Common myeloid progenitor, CD34-positive (primary cell): ENCODE data around the gene SBF2.
"Not testable (repeated sequence)": the region's sequence is repeated elsewhere in the genome, so short reads cannot be mapped to it uniquely, and the experiment has no call there.

Source experiments
- CTCF ChIA-PET: fragments of 350-600 bp; sonication (Branson Sonifier 250); formaldehyde crosslinking; loops from one replicate; lab custom pipeline; 2021; ENCODE audit warnings: antibody characterized with exemption; lab: Charles Lee
- POLR2A ChIA-PET: fragments of 350-600 bp; sonication (Branson Sonifier 250); formaldehyde crosslinking; loops from one replicate; lab custom pipeline; 2021; ENCODE audit warnings: antibody characterized with exemption; lab: Charles Lee
- DNase-seq, 3 donors: peaks; one replicate each; pipeline versions ENCODE4 v3.0.0 to v3.0.0-alpha.2; 2013
- H3K27ac ChIP-seq, 2 experiments: 1 replicate in 1 of 2; 2 replicates in 1 of 2; pipeline ENCODE4 v1.7.0; 2013; ENCODE audit warnings: inconsistent platforms in 2 of 2, low read length in 2 of 2, mild to moderate bottlenecking in 2 of 2, low read depth in 1 of 2, moderate library complexity in 1 of 2; ENCODE audit not compliant: severe bottlenecking in 2 of 2, insufficient read depth in 1 of 2, poor library complexity in 1 of 2
- H3K27me3 ChIP-seq, 5 experiments: replicated peaks in 2 of 5; 1 replicate in 3 of 5; 2 replicates in 2 of 5; pipeline versions ENCODE4 v1.6.1 to v1.7.0; 2013; ENCODE audit warnings: low read length in 4 of 5, mild to moderate bottlenecking in 2 of 5, moderate library complexity in 2 of 5, inconsistent platforms in 1 of 5; ENCODE audit not compliant: insufficient read depth in 5 of 5, control insufficient read depth in 4 of 5
- H3K36me3 ChIP-seq, 4 experiments: 1 replicate in 2 of 4; 2 replicates in 2 of 4; pipeline versions ENCODE4 v1.6.1 to v1.7.0; 2013; ENCODE audit warnings: low read length in 3 of 4, control low read depth in 1 of 4, mild to moderate bottlenecking in 1 of 4; ENCODE audit not compliant: control insufficient read depth in 4 of 4, insufficient read depth in 4 of 4
- H3K4me1 ChIP-seq, 4 experiments: 1 replicate in 3 of 4; 2 replicates in 1 of 4; pipeline versions ENCODE4 v1.6.1 to v1.7.1; 2013; ENCODE audit warnings: low read length in 3 of 4, mild to moderate bottlenecking in 3 of 4, control low read depth in 1 of 4, inconsistent platforms in 1 of 4, moderate library complexity in 1 of 4; ENCODE audit not compliant: control insufficient read depth in 4 of 4, insufficient read depth in 4 of 4; ENCODE audit errors: control extremely low read depth in 1 of 4
- H3K4me3 ChIP-seq, 7 experiments: 1 replicate in 4 of 7; 2 replicates in 3 of 7; pipeline versions ENCODE4 v1.5.1 to v1.7.0; 2013; ENCODE audit warnings: mild to moderate bottlenecking in 7 of 7, low read length in 6 of 7, moderate library complexity in 6 of 7, inconsistent platforms in 2 of 7, low read depth in 2 of 7, control low read depth in 1 of 7; ENCODE audit not compliant: insufficient read depth in 4 of 7, control insufficient read depth in 1 of 7; ENCODE audit errors: extremely low read depth in 1 of 7
- H3K9me3 ChIP-seq, 5 experiments: 1 replicate in 4 of 5; 2 replicates in 1 of 5; pipeline versions ENCODE4 v1.6.1 to v1.7.1; 2013; ENCODE audit warnings: low read length in 4 of 5, mild to moderate bottlenecking in 2 of 5, inconsistent platforms in 1 of 5, low read depth in 1 of 5, moderate library complexity in 1 of 5; ENCODE audit not compliant: control insufficient read depth in 4 of 5, insufficient read depth in 2 of 5; ENCODE audit errors: control extremely low read depth in 1 of 5
- WGBS: methylation state at CpG from one replicate; pipeline ENCODE4 v1.1.5; 2013; ENCODE audit not compliant: insufficient coverage; 5-methylcytosine and 5-hydroxymethylcytosine counted together

SBF2 gene

GRCh38 chr11:9743512-9743911 lies 550.5 kb downstream of the SBF2 start:
- Histone ChIP-seq H3K4me1 (peaks cover 14 to 57% (median 31%) of the 10 kb centered on the region in 4 experiments), H3K36me3 (peaks cover 6 to 62% (median 17%) of the 10 kb centered on the region in 4 experiments)
- CTCF ChIA-PET = interaction anchor here (8.0 kb wide), 1 partner anchor 131 kb away, joined by 80 read pairs; no protein-coding TSS in a partner anchor
- POLR2A ChIA-PET, DNase-seq, H3K9me3 ChIP-seq, H3K27ac ChIP-seq, H3K4me3 ChIP-seq, H3K27me3 ChIP-seq: not testable (repeated sequence)
- WGBS = no CpG with 5 or more reads among the region's 3 CpGs

GRCh38 chr11:9741260-9741659 lies 552.8 kb downstream of the SBF2 start:
- no peak overlapping the region for H3K27ac ChIP-seq
- no peaks in the 10 kb centered on the region for H3K27me3 ChIP-seq
- H3K9me3 ChIP-seq = no peaks in the 10 kb centered on the region
- peaks cover 14 to 54% (median 29%) of the 10 kb centered on the region in 4 experiments for H3K4me1 ChIP-seq
- H3K36me3 ChIP-seq = peaks cover 12 to 58% (median 25%) of the 10 kb centered on the region in 4 experiments
- DNase-seq = no peak
- H3K4me3 ChIP-seq = no peak overlapping the region
- CTCF ChIA-PET = interaction anchor here (1.6 kb wide), 1 partner anchor 55 kb away, joined by 3 read pairs; no protein-coding TSS in a partner anchor
- WGBS = 100% methylated on average over 2 of the region's 6 CpGs
- POLR2A ChIA-PET = no interaction called here

GRCh38 chr11:9740202-9740883 lies 553.7 kb downstream of the SBF2 start:
- no peak for DNase-seq
- CTCF ChIA-PET = interaction anchor here (0.7 to 2.0 kb wide), 5 partner anchors 8 to 54 kb away, joined by 3 to 10 read pairs (median 3); no protein-coding TSS in a partner anchor
- H3K9me3 ChIP-seq = peaks cover 0 to 6% (median 2%) of the 10 kb centered on the region in 5 experiments
- H3K4me3 ChIP-seq = no peak overlapping the region
- peaks cover 14 to 46% (median 21%) of the 10 kb centered on the region in 4 experiments for H3K4me1 ChIP-seq
- H3K36me3 ChIP-seq = peaks cover 15 to 58% (median 30%) of the 10 kb centered on the region in 4 experiments
- H3K27ac ChIP-seq = peak overlapping the region in 1 of 2 experiments; percentile 51
- POLR2A ChIA-PET = no interaction called here
- 99% methylated on average over 7 of the region's 12 CpGs for WGBS
- H3K27me3 ChIP-seq = no peaks in the 10 kb centered on the region

- Histone ChIP-seq H3K27ac (peak overlapping the region; percentile 30 to 51), H3K4me1 (peaks cover 10 to 35% (median 16%) of the 10 kb centered on the region in 4 experiments), H3K9me3 (peaks cover 0 to 6% (median 2%) of the 10 kb centered on the region in 5 experiments), H3K4me3 (peak overlapping the region in 1 of 7 experiments; percentile 11), H3K36me3 (peaks cover 16 to 58% (median 34%) of the 10 kb centered on the region in 4 experiments), H3K27me3 (no peaks in the 10 kb centered on the region)
- DNase-seq = peak in 2 of 3 donors; percentile 72 to 84
- WGBS = 95% methylated on average over 3 of the region's 4 CpGs
- ChIA-PET CTCF (interaction anchor here (0.8 to 5.6 kb wide), 4 partner anchors 9 to 20 kb away, joined by 3 to 17 read pairs (median 8); no protein-coding TSS in a partner anchor), POLR2A (interaction anchor here (0.6 to 1.0 kb wide), 2 partner anchors 126 to 274 kb away, joined by 3 read pairs; no protein-coding TSS in a partner anchor)
These were observed 554.7 kb downstream of the SBF2 start for GRCh38 chr11:9739123-9739900.

GRCh38 chr11:9738707-9739106 lies 555.3 kb downstream of the SBF2 start:
- Histone ChIP-seq H3K27ac (no peak overlapping the region), H3K36me3 (peaks cover 16 to 64% (median 34%) of the 10 kb centered on the region in 4 experiments), H3K4me1 (peaks cover 10 to 35% (median 16%) of the 10 kb centered on the region in 4 experiments), H3K4me3 (no peak overlapping the region), H3K27me3 (no peaks in the 10 kb centered on the region), H3K9me3 (peaks cover 0 to 6% (median 2%) of the 10 kb centered on the region in 5 experiments)
- WGBS = 88% methylated on average over 1 of the region's 1 CpG
- CTCF ChIA-PET = interaction anchor here (2.0 to 5.6 kb wide), 2 partner anchors 10 to 12 kb away, joined by 10 to 17 read pairs; no protein-coding TSS in a partner anchor
- DNase-seq = no peak
- POLR2A ChIA-PET = interaction anchor here (1.0 kb wide), 1 partner anchor 125 kb away, joined by 3 read pairs; no protein-coding TSS in a partner anchor

GRCh38 chr11:9738116-9738515 lies 555.9 kb downstream of the SBF2 start:
- H3K9me3 ChIP-seq = peaks cover 0 to 6% (median 2%) of the 10 kb centered on the region in 5 experiments
- WGBS = no CpG with 5 or more reads among the region's 3 CpGs
- H3K4me3 ChIP-seq = no peak overlapping the region
- H3K27ac ChIP-seq = no peak overlapping the region
- H3K27me3 ChIP-seq = no peaks in the 10 kb centered on the region
- peaks cover 19 to 68% (median 40%) of the 10 kb centered on the region in 4 experiments for H3K36me3 ChIP-seq
- DNase-seq = peak in 2 of 3 donors; percentile 42 to 54
- CTCF ChIA-PET = interaction anchor here (0.6 to 5.6 kb wide), 7 partner anchors 9 to 114 kb away, joined by 3 to 25 read pairs (median 10); no protein-coding TSS in a partner anchor
- peaks cover 10 to 35% (median 16%) of the 10 kb centered on the region in 4 experiments for H3K4me1 ChIP-seq
- POLR2A ChIA-PET = no interaction called here
